Loucy (cell line): ENCODE results near the gene UBXN6.

ENCODE experiments used
- H2AFZ ChIP-seq: fragments of 200-600 bp; sonication (generic); 2 replicates; pipeline ENCODE4 v1.6.0; 2016; ENCODE audit warnings: antibody characterized with exemption, mild to moderate bottlenecking, low read length, moderate library complexity
- H3F3A ChIP-seq: fragments of 200-600 bp; 2 replicates; pipeline ENCODE4 v1.6.0; 2016; ENCODE audit warnings: antibody characterized with exemption, low read depth, mild to moderate bottlenecking
- H3K27me3 ChIP-seq: fragments of 200-600 bp; sonication (generic); 2 replicates; pipeline ENCODE4 v1.6.1; 2014; ENCODE audit warnings: low read length, mild to moderate bottlenecking; ENCODE audit not compliant: insufficient read depth, poor library complexity, severe bottlenecking
- H3K36me3 ChIP-seq: fragments of 200-600 bp; sonication (generic); 2 replicates; pipeline ENCODE4 v1.6.1; 2016; ENCODE audit warnings: low read length; ENCODE audit not compliant: insufficient read depth
- H3K4me1 ChIP-seq: fragments of 200-600 bp; sonication (generic); 2 replicates; pipeline ENCODE4 v1.5.1; 2014; ENCODE audit warnings: low read length, mild to moderate bottlenecking; ENCODE audit not compliant: insufficient read depth, poor library complexity, severe bottlenecking
- H3K4me2 ChIP-seq: fragments of 200-600 bp; sonication (generic); 2 replicates; pipeline ENCODE4 v1.6.0; 2014; ENCODE audit warnings: antibody characterized with exemption, low read length, low read depth, mild to moderate bottlenecking; ENCODE audit not compliant: poor library complexity, severe bottlenecking
- H3K4me3 ChIP-seq: fragments of 200-600 bp; sonication (generic); 2 replicates; pipeline ENCODE4 v1.5.1; 2014; ENCODE audit warnings: low read length, mild to moderate bottlenecking, mixed read lengths; ENCODE audit not compliant: poor library complexity, severe bottlenecking
- H3K79me2 ChIP-seq: fragments of 200-600 bp; sonication (generic); 2 replicates; pipeline ENCODE4 v1.6.1; 2014; ENCODE audit warnings: low read length; ENCODE audit not compliant: insufficient read depth
- H3K9ac ChIP-seq: fragments of 200-600 bp; sonication (generic); 2 replicates; pipeline ENCODE4 v1.6.0; 2014; ENCODE audit warnings: mild to moderate bottlenecking, low read depth, low read length, moderate library complexity; ENCODE audit not compliant: poor library complexity, severe bottlenecking
- H3K9me2 ChIP-seq: fragments of 200-600 bp; sonication (generic); replicated peaks from 2 replicates; pipeline ENCODE4 v1.6.1; 2016; ENCODE audit warnings: low read depth, low read length, mixed read lengths
- H3K9me3 ChIP-seq: fragments of 200-600 bp; sonication (generic); 2 replicates; pipeline ENCODE4 v1.6.1; 2014; ENCODE audit warnings: mild to moderate bottlenecking, antibody characterized with exemption, low read length, low read depth; ENCODE audit not compliant: insufficient read depth
- H4K20me1 ChIP-seq: fragments of 200-600 bp; sonication (generic); 2 replicates; pipeline ENCODE4 v1.6.0; 2014; ENCODE audit warnings: antibody characterized with exemption, low read length, mild to moderate bottlenecking; ENCODE audit not compliant: insufficient read depth, poor library complexity, severe bottlenecking
- EZH2phosphoT487 ChIP-seq: fragments of 200-600 bp; IDR thresholded peaks from 2 replicates; pipeline ENCODE4 v1.6.1; 2018; ENCODE audit warnings: antibody characterized with exemption, mild to moderate bottlenecking, moderate library complexity, borderline replicate concordance
- TF ChIP-seq, protein P1 (sequence below): fragments of 200-600 bp; sonication (generic); conservative IDR thresholded peaks from 2 replicates; pipeline ENCODE4 v1.5.1; 2014; ENCODE audit warnings: mild to moderate bottlenecking, antibody characterized with exemption, low read length

Gene UBXN6

DNA sequence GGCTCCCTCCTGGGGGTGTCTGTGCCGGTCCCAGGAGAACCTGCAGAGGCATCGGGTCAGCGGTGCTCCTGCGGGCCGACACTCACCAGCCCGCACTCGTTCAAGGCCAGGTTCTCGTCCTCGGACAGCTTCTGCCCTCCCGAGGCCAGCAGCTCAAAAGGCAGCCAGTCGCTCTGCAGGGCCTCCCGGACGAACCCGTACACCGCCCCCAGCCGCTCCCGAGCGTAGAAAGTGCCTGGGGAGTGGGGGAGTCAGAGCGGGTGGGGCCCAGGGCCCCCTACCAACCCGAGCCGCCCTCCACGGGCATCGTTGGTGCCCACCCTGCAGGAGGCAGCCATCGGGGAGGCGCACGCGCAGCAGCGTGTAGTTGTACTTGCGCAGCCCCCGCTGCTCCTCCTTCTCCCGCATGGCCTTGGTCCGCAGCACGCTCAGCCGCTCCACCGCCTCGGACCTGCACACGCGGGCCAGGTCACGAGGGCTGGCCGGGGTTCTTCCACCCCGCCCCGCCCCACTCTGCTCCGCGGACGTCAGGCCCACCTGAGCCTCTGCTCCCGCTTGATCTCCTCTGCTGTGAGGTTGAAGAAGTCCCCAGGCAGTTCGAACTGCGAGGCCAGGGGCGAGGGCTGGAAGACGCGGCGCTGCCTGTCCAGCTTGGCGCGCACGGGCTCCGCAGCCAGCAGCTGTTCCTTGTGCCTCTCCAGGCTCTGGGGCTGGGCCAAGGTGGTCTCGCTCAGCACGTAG is 11.5 kb downstream of the UBXN6 start:
- Histone ChIP-seq H2AFZ (no peak overlapping the region), H4K20me1 (no peaks in the 10 kb centered on the region), H3K4me1 (no peaks in the 10 kb centered on the region), H3K9ac (no peak overlapping the region), H3K79me2 (no peaks in the 10 kb centered on the region), H3K9me3 (no peaks in the 10 kb centered on the region), H3K36me3 (peaks cover 69% of the 10 kb centered on the region; the same call in 1 of the 2 replicates), H3K4me3 (no peak overlapping the region), H3F3A (no peaks in the 10 kb centered on the region), H3K9me2 (no peaks in the 10 kb centered on the region), H3K4me2 (no peak overlapping the region), H3K27me3 (no peaks in the 10 kb centered on the region)
- TF ChIP-seq, protein P1, sequence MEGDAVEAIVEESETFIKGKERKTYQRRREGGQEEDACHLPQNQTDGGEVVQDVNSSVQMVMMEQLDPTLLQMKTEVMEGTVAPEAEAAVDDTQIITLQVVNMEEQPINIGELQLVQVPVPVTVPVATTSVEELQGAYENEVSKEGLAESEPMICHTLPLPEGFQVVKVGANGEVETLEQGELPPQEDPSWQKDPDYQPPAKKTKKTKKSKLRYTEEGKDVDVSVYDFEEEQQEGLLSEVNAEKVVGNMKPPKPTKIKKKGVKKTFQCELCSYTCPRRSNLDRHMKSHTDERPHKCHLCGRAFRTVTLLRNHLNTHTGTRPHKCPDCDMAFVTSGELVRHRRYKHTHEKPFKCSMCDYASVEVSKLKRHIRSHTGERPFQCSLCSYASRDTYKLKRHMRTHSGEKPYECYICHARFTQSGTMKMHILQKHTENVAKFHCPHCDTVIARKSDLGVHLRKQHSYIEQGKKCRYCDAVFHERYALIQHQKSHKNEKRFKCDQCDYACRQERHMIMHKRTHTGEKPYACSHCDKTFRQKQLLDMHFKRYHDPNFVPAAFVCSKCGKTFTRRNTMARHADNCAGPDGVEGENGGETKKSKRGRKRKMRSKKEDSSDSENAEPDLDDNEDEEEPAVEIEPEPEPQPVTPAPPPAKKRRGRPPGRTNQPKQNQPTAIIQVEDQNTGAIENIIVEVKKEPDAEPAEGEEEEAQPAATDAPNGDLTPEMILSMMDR: no peak
- no peak for TF ChIP-seq EZH2phosphoT487

DNA sequence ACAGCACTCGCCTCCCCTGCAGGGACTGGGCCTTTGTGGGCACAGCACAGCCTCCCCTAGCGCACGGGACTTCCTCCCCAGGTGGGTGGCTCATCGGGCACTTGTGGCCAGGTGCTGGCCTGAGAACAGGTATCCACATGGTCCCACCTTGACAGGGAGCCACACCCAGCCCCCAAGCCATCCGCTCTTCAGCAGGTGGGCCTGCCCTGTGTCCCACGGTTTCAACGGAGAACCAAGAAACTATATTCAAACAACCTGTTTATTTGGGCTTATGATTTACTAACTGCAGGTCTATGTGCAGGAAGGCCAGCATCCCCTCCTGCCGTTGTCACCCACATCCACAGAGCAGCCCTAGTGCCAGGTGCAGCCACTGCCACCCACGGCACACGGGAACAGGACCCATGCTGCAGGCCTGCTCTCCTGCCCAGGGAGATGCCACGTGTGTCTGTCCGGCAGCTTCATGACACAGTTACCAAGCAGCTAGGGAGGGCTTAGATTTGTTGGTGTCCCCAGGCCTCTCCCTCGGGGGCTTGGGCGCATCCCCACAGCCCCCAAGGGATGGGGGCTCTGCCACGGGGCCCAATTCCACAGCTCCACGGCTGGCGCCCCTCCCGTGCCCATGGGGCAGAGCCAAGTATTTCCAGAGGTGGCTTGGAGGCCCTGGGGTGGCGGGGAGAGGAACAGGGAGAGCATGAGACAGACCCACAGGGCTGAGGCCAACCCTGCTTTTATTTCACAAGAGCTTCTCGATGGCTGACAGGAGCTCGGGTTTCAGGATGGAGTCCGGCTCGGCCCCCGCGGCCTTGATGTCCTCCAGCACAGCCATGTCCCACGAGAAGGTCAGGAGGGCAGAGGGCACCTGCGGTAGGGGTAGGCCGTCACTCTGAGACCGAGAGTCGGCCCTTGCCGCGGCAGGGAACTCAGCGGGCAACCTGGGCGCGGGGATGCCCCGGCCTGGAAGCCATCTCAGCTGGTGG is 12.5 kb downstream of the UBXN6 start:
- H3K36me3 ChIP-seq: peaks cover 76% of the 10 kb centered on the region; the same call in 1 of the 2 replicates
- no peaks in the 10 kb centered on the region for H3K9me3 ChIP-seq
- H4K20me1 ChIP-seq: no peaks in the 10 kb centered on the region
- no peak overlapping the region for H3K4me3 ChIP-seq
- H3K4me2 ChIP-seq: no peak overlapping the region
- no peaks in the 10 kb centered on the region for H3K9me2 ChIP-seq
- no peaks in the 10 kb centered on the region for H3K79me2 ChIP-seq
- no peak overlapping the region for H3K9ac ChIP-seq
- H3K4me1 ChIP-seq: no peaks in the 10 kb centered on the region
- no peak overlapping the region for H2AFZ ChIP-seq
- no peak for TF ChIP-seq EZH2phosphoT487
- TF ChIP-seq, protein P1: no peak
- H3K27me3 ChIP-seq: no peaks in the 10 kb centered on the region
- no peaks in the 10 kb centered on the region for H3F3A ChIP-seq

DNA sequence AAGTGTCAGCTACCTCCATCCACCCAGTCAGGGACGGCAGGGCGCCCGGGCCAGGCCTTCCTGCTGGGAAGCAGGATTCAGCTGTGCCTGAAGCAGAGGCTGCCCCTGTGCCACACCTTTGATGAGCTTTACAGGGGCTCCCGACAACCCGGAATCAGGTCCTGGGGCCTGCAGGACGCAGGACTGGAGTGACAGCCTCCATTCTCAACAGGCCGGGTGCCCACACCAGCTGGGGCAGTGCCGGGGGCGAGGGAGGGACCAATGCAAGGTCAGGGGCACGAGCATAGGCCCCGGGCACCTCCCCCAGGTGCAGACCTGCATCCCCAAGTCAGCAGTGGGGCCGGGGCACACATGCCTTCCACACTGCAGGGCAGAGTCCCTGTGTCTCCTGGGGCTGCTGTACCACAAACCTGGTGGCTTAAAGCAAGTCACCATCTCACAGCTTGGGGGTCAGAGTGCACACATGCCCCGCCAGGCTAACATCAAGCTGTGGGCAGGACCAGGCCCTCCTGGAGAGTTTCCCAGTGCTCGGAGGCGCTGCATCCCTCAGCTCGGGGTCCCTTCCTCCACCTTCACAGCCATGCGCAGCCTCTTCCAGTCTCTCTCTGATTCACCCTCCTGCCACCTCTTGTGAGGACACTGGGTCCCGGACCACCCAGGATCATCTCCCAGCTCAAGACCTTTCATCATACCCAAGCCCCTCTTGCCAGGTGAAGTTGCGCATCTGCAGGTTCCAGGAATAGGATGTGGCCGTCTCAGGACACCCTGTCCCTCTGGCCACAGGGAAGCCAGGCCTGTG is 13.4 kb downstream of the UBXN6 start:
- H3K36me3 ChIP-seq: peaks cover 79% of the 10 kb centered on the region; the same call in 1 of the 2 replicates
- H3K9me3 ChIP-seq: no peaks in the 10 kb centered on the region
- H4K20me1 ChIP-seq: no peaks in the 10 kb centered on the region
- H3K9me2 ChIP-seq: no peaks in the 10 kb centered on the region
- H3K9ac ChIP-seq: no peak overlapping the region
- H2AFZ ChIP-seq: no peak overlapping the region
- H3K27me3 ChIP-seq: no peaks in the 10 kb centered on the region
- H3K4me3 ChIP-seq: no peak overlapping the region
- H3K4me1 ChIP-seq: no peaks in the 10 kb centered on the region
- H3K4me2 ChIP-seq: no peak overlapping the region
- H3F3A ChIP-seq: no peaks in the 10 kb centered on the region
- no peaks in the 10 kb centered on the region for H3K79me2 ChIP-seq
- TF ChIP-seq EZH2phosphoT487: no peak
- TF ChIP-seq, protein P1: no peak
